GM18873 (cell line): ENCODE results near the gene FOXK2.
"Not testable (repeated sequence)": the region's sequence is repeated elsewhere in the genome, so short reads cannot be mapped to it uniquely, and the experiment has no call there.

Experiments used
- ATAC-seq: cut with Tn5 transposase; IDR thresholded peaks from one replicate; pipeline ENCODE4 v1.9.1; 2021; ENCODE audit warnings: mild to moderate bottlenecking, moderate library complexity, moderate number of reproducible peaks; ENCODE audit not compliant: unreplicated experiment, low FRiP score

Gene FOXK2

DNA sequence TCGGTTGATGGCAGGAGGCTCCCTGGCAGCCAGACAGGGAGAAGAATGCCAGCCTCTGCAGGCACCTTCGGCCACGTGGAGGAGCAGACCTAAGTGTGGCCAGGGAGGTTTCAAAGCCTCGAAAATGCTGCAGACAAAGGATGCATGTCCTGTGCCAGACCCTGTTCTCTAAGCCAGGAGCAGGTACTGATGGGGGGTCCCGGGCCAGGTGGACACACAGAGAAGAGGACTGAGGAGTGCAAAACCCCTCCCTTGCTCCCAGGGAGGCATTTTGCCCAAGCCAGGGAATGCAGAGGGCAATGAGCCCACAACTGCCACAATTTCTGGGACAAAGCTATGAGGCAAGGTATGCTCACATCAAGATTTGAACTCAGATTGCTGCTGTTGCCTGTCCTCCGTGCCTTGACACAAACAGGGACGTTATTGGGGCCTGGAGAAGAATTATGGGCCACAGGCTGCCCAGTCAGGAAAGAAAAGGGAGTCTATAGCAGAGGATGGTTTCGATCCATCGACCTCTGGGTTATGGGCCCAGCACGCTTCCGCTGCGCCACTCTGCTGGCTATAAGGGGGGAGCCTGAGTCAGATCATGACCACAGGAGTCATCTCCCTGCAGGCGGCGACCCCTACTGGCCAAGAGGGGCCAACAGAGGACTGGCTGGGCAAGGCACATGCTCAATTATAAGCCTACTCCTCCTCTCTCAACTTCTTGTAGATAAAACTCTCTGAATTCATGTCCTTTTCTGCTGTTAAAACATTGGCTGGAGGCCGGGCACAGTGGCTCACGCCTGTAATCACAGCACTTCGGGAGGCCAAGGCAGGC is 25.1 kb upstream of the FOXK2 start:
- ATAC-seq: peak; percentile 36

- no peak for ATAC-seq
These were observed 23.5 kb upstream of the FOXK2 start for GRCh38 chr17:82495844-82496528.

DNA sequence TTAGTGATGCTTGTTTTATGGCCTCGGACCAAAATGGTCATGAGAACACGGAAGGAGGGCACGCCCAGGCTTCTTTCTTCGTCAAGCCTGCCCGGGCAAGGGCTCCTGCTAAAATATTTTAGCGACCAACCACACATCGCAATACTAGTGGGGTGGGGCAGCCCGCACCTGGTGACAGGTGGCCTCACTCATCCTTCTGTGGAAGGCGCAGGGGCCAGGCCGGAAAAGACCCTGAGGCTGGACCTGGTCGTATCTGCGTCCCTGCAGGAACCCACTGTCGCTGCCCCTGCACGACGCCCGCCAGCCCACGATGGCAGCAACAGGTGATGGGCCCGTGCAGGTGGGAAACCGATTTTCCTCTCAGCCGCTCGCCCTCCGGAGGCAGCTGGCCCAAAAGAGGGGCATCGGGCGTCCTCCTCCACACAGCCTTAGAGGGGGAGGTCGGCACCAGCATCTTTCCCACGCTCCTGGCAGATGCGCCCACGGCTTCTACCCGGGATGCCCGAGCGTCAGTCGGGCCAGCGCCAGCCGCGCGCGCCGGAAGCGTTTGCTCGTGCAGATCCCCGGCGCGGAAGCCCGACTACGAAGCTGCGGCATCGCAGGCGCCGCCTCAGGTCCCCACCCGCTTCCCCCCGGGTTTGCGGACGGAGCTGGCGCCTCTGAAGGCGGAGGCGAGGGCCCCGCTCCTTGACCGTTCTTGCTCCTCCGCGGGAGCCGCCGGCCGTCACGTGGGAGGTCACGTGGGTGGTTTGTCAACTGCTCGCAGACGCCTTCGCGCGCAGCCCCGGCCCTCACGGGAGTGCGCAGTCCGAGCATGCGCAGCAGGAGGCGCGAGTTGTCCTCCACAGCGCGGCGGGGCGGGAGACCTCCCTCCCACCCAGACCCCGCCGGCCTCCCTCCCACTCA is 22.8 kb upstream of the FOXK2 start:
- peak; percentile 46 for ATAC-seq

DNA sequence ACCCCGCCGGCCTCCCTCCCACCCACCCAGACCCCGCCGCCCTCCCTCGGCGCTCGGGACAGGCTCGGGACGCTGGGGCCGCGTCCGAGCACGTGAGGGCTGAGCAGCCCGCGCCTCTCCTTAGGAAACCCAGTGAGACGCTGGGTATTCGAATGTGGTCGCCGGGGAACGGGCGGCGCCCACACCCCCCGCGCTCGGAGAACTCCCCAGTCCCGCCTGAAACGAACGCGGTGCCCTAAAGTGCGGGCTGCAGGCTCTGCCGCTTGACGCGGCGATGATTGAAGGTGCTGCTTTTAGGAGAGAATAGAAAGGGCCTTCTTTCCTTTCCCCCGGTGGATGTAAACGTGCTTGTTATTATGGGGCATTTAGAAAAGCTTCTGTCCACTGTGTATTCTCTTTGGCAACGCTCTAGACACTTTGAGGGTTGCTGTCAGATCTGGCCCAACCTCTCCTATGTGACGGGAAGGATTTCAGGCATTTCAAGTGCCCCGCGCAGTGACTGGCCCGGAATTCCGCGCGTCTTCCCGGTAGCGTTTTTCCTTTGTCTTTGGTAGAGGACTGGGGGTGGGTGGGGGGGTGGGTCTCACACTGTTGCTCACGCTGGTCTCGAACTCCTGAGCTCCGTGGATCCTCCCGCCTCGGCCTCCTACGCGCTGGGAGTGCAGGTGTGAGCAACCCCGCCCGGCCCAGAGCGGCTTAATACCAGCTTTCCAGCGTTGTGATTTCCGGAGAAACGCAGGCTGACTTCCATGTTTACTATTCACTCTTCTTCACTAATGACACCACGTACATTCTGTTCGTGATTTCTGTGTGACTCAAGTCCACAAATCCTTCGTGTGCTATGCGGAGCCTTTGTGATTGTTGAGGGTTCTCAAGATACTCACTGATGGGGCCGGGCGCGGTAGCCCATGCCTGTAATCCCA is 21.8 kb upstream of the FOXK2 start:
- ATAC-seq: no peak

GRCh38 chr17:82502207-82502606 is 17.3 kb upstream of the FOXK2 start:
- no peak for ATAC-seq

GRCh38 chr17:82503094-82503727 is 16.3 kb upstream of the FOXK2 start:
- no peak for ATAC-seq

- no peak for ATAC-seq
These were observed 15.7 kb upstream of the FOXK2 start for GRCh38 chr17:82503728-82504308.

DNA sequence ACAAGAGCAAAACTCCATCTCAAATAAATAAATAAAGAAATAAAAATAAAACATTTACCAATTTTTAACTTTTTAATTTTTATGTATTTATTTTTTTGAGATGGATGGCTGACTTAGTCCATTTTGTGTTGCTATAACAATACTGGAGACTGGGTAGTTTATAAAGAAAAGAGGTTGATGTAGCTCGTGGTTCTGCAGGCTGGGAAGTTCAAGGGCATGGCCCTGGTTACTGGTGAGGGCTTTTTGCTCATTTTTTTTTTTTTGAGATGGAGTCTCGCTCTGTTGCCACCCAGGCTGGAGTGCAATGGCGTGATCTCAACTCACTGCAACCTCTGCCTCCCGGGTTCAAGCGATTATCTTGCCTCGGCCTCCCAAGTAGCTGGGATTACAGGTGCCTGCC is 14.2 kb upstream of the FOXK2 start:
- ATAC-seq: no peak

GRCh38 chr17:82506402-82506801 is 13.1 kb upstream of the FOXK2 start:
- peak; percentile 84 for ATAC-seq

DNA sequence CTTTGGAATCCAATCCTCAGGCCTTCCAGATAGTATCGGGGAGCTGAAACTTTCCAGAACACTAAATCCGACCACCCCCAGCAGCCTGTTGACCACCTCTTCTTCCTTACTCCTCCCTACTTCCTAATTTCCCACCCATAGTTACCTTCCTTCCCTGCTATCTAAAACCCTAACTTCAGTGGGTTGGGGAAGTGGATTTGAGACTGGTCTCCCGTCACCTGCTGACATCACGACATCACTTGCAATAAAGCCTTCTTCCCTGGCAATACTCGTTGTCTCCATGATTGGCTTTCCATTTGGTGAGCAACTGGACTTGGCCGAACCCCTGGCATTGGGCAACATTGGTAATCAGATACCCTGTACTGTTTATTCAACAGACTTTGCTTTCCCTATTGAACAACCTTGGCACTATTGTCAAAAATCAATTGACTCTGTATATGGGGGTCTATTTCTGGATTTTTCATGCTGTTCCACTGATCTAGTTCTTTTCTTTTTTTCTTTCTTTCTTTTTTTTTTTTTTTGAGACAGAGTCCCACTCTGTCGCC is 11.8 kb upstream of the FOXK2 start:
- no peak for ATAC-seq

- ATAC-seq: not testable (repeated sequence)
These were observed 7.9 kb upstream of the FOXK2 start for GRCh38 chr17:82511642-82512041.

DNA sequence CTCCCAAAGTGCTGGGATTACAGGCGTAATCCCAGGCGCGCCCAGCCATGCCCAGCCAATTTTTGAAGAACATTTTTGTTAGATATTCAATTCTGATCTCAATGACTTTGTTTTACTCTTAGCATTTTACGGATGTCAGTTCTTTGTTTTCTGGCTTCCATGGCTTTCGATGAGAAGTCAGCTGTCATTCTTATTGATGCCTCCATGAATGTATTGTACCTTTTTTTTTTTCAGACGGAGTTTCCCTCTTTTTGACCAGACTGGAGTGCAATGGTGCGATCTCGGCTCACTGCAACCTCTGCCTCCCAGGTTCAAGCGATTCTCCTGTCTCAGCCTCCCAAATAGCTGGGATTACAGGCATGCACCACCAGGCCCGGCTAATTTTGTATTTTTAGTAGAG is 5.7 kb upstream of the FOXK2 start:
- ATAC-seq: not testable (repeated sequence)

GRCh38 chr17:82517230-82517865 is 2.2 kb upstream of the FOXK2 start:
- ATAC-seq: no peak

DNA sequence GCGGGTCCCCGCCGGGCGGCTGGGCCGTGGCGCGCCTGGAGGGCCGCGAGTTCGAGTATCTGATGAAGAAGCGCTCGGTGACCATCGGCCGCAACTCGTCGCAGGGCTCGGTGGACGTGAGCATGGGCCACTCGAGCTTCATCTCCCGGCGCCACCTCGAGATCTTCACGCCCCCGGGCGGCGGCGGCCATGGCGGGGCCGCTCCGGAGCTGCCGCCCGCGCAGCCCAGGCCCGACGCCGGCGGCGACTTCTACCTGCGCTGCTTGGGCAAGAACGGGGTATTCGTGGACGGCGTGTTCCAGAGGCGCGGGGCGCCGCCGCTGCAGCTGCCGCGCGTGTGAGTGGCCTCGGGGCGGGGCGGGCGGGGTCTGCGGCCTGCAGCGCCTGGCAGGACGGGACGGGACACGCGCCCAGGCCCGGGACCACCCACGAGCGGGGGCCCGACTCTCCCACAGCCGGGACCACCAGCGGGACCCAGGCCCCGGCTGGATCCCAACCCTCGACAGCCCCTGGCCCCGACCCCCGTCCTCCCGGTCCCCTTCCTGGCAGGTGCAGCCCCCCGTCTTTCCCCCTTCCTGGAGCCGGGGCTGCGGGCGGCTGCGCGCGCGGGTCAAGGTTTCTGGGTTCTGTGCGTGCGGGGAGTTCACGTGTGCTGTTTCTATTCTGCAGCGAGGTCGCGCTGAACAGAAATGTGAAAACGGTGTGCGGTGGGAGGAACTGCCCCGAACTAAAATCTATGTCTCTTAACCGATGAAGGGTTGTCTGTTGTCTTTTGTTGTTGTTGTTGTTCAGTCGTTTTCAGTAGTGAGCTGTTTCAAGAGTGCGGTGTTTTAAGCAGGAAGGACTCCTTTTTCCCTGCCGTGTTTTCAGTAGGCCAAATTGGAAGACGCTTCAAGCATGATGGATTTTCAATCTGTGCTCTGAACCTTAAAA is 705 bp downstream of the FOXK2 start:
- no peak for ATAC-seq

DNA sequence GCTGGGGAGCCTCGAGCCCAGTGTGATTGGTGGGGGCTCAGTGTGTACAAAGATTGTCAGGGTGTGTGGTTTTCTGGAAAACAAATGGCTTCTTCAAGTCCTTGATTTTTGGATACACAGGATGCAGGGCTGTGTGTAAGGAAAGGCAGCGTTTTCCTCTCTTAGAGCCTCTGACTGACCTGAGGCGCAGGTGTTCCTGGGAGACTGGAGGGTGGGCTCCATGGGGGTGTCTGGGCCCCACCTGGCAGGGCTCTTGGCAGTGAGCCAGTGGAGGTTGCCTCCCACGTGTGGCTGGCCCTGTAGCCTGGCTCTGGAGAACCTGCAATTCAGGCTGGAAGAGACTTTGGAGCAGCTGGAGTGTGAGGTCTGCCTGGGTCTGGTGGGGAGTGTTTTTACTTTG is 5.0 kb downstream of the FOXK2 start:
- ATAC-seq: no peak

DNA sequence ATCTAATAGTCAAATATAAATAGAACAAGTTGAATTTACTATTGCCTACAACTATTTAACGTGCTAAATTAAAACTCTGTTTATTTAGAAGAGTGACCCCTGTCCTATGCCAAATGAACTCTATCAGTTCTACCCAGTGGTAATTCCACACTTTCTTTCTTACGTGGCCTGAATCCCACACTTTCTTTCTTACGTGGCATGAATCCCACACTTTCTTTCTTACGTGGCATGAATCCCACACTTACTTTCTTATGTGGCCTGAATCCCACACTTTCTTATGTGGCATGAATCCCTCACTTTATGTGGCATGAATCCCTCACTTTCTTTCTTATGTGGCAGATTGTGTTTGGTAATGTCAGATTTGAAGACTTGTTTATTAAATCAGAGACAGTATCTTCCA is 6.2 kb downstream of the FOXK2 start:
- no peak for ATAC-seq

DNA sequence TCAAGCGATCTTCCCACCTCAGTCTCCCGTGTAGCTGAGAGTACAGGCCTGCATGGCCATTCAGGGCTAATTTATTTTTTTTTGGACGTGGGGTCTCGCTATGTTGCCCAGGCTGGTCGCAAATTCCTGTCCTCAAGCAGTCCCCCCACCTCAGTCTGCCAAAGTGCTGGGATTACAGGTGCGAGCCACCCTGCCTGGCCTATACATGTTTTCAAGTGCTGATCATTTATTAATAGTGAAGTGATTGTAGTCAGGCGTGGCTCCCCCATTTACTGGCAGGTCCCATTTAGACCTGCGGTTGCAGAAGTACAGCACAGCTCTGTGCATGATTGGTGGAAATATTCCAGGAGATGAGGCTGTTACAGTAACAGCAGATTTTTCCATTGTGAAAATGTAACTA is 8.4 kb downstream of the FOXK2 start:
- no peak for ATAC-seq
